Bronchial epithelial cell (primary cell): ENCODE data around the gene RALGAPA2. TPM values are rescaled to one million over a fixed set of nuclear protein-coding genes. Genes with fewer than 3 reads are reported as not detected.

Experiments used
- DNase-seq: peaks from one replicate; pipeline ENCODE4 v3.0.0-alpha.2; 2010; ENCODE audit warnings: low read depth
- FAIRE-seq: peaks from 2 replicates; lab custom pipeline; 2011; peaks lifted over from hg19 to GRCh38; lab: Jason Lieb, UNC
- H3K27me3 ChIP-seq: 2 replicates; pipeline ENCODE4 v1.5.1; 2011; ENCODE audit warnings: low read length; ENCODE audit not compliant: control insufficient read depth, insufficient read depth
- H3K36me3 ChIP-seq: 2 replicates; pipeline ENCODE4 v1.5.1; 2011; ENCODE audit warnings: low read length; ENCODE audit not compliant: control insufficient read depth, insufficient read depth
- H3K4me3 ChIP-seq: 2 replicates; pipeline ENCODE4 v1.5.1; 2011; ENCODE audit warnings: mild to moderate bottlenecking, low read depth, low read length, control low read depth
- CTCF ChIP-seq: IDR thresholded peaks from 2 replicates; pipeline ENCODE4 v1.5.1; 2011; ENCODE audit warnings: mild to moderate bottlenecking, moderate library complexity, low read length, control low read depth, inconsistent platforms; ENCODE audit not compliant: insufficient read depth, severe bottlenecking
- total RNA-seq: library from RNA; depleted of rRNA; stranded (reverse); fragments of >200 nt; gene quantifications from 2 replicates; pipeline ENCODE4 v1.2.1, GENCODE V29; 2014

The RALGAPA2 gene
- total RNA-seq, 1 donor from 2014 or later, result 8.7 TPM

DNA sequence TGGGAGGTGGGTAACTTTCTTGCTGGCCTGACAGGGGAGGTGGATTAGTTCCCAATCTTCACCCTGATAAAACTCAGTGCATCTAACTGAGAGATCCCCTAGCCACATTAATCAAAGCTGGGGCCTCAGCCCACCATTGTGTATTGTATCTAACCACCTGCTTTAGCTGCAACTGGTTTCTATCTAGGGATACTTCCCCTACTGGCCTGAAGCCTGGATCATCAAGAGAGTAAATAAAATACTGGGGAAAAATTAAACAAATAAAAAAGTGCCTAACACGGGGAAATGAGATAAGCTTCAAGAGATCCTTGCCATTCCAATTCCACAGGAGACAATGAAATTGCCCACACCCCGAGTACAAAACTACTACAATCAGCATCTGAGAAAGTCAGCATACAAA, 195.1 kb downstream of the RALGAPA2 start:
- no peak for TF ChIP-seq CTCF
- no peak for DNase-seq
- H3K27me3 ChIP-seq, result no peaks in the 10 kb centered on the region
- no peak overlapping the region for H3K4me3 ChIP-seq
- peaks cover 3% of the 10 kb centered on the region for H3K36me3 ChIP-seq
- FAIRE-seq, result no peak

DNA sequence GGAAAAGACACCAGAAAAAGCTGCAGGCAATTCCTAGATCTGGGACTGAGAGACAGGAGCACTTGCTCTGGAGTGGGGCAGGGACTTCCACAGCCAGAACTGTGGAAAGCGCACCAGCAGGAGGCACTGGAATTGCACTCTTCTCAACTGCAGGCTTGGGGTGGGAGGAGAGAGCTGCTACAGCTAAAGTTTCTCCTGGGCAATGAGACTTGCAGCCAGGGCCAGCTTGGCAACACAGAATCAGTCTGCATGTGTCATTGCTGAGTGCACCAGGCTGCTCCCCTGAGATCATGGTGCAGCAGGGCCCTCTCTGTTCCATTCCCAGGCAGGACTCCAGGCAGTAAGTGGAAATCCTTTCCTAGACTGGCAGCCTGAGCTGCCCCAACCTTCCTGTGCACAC, 198.7 kb downstream of the RALGAPA2 start:
- no peak for FAIRE-seq
- Histone ChIP-seq H3K36me3 (peaks cover 3% of the 10 kb centered on the region), H3K27me3 (no peaks in the 10 kb centered on the region)

DNA sequence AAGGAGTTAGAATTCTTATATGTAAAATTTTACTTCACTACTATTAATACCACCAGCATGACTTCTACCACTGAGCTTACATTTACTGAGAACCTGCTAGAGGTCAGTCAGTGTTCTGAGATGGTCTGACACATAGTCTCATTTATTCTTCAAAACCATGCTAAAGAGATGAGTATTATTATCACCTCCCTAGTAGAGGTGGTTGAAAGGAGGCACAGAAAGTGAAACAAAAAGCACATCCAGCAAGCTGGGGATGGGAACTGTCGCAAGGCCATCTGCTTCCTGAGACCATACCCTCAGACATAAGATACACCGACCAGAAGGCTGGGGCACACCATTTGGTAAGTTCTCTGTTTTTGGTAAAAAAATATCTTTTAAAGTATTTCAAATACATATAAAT, 206.9 kb downstream of the RALGAPA2 start:
- no peak for TF ChIP-seq CTCF
- Histone ChIP-seq H3K36me3 (peaks cover 3% of the 10 kb centered on the region), H3K4me3 (no peak overlapping the region), H3K27me3 (no peaks in the 10 kb centered on the region)
- FAIRE-seq, result no peak
- no peak for DNase-seq

More for the DNA sequence above, 198.7 kb downstream of the RALGAPA2 start:
- TF ChIP-seq CTCF, result no peak
- DNase-seq, result no peak
- H3K4me3 ChIP-seq, result no peak overlapping the region

DNA sequence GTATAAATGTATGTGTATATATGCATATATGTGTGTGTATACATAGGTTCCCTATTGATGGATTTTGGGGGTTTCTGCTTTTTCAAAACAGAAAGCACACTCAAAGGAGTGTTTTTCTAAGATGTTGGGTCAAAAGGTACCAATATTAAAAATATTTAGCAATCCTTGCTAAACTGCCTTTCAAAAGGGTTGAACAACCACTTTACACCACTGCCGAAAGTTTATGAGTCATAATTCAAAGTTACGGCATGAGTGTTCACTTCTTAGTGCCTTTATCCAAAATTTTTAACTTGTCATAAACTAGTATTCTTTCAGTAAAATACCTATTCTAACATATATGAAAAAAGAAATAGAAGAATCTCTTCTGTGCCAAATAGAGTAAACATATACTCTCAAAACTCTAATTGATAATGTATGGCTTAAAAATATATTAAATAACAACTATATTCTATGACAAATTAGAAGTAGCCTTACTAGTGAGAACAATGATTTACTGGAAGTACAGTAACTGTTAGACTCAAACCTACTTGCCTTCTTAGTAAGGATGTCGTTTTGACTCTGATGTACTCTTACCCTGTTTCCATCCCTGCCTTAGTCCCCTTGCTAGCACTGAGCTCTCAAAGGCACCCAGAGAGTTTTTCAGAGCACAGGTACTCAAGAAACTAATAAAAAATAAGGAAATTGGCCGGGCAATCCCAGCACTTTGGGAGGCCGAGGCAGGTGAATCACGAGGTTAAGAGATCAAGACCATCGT, 208.5 kb downstream of the RALGAPA2 start:
- no peak overlapping the region for H3K4me3 ChIP-seq
- peaks cover 4% of the 10 kb centered on the region for H3K36me3 ChIP-seq
- DNase-seq, result no peak
- no peaks in the 10 kb centered on the region for H3K27me3 ChIP-seq
- FAIRE-seq, result no peak
- no peak for TF ChIP-seq CTCF

- Histone ChIP-seq H3K27me3 (no peaks in the 10 kb centered on the region), H3K36me3 (peaks cover 4% of the 10 kb centered on the region), H3K4me3 (no peak overlapping the region)
- DNase-seq, result no peak
- FAIRE-seq, result no peak
- TF ChIP-seq CTCF, result no peak
Observed at GRCh38 chr20:20501128-20501527, 211.3 kb downstream of the RALGAPA2 start.

- peaks cover 4% of the 10 kb centered on the region for H3K36me3 ChIP-seq
- TF ChIP-seq CTCF, result no peak
- FAIRE-seq (no peak), DNase-seq (no peak)
- H3K27me3 ChIP-seq, result no peaks in the 10 kb centered on the region
- H3K4me3 ChIP-seq, result no peak overlapping the region
Observed at GRCh38 chr20:20500312-20500711, 212.1 kb downstream of the RALGAPA2 start.
